ENCODE results near the gene RFTN1. TPM values are rescaled to one million over a fixed set of nuclear protein-coding genes. Genes with fewer than 3 reads are reported as not detected.

The RFTN1 gene
- total and polyA plus RNA-seq, 9 of the 15 experiments (the other 6 are each of a cell fraction or from before 2014, with no cell fraction given), result 0.08 to 0.51 (median 0.11) TPM; not detected in 6

DNA sequence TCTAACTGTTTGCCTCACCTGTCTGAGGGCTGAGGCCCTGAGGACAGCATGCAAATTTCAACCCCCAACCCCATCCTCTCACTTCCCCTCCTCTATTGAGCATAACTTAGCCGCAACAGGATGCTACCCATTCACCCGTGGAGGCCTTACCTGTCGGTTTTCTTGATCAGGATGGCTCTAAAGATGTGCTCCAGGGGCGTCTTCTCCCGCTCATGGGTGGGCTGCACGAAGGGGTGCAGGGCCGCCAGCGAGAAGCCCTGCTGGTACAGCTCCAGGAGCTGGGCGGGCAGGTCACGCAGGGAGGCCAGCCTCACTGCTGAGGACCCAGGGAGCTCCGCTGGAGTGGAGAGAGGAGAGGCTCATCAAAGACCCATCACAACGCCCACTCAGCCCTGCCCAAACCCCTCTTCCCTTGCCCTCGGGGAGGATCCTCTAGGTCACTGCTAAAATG is 79.8 kb downstream of the RFTN1 start:
- no peak for ATAC-seq
- POLR2A ChIA-PET, result no interaction called here
- CTCF ChIA-PET (ENCODE audit: low intra/inter-chr PET ratio), result no interaction called here

More for the DNA sequence above, 79.8 kb downstream of the RFTN1 start:
- peaks cover 13 to 23% of the 10 kb centered on the region in 2 experiments for H3K27me3 ChIP-seq (ENCODE audit: control insufficient read depth in 2 of 2, insufficient read depth in 2 of 2, low read length in 2 of 2)
- H3K36me3 ChIP-seq (ENCODE audit: control insufficient read depth, insufficient read depth, low read length), result no peaks in the 10 kb centered on the region
- no peak overlapping the region for H2AFZ ChIP-seq (ENCODE audit: low read depth, low read length)
- 0% methylated on average over 13 of the region's 13 CpGs for WGBS (ENCODE audit: insufficient coverage, low coverage, missing lambda C conversion rate)
- H4K20me1 ChIP-seq (replicated peaks; ENCODE audit: control insufficient read depth, insufficient read depth, low read length), result no peaks in the 10 kb centered on the region
- in situ Hi-C loops (cut with MboI) (no loop called here), intact Hi-C loops (cut with micrococcal nuclease) (no loop called here)
- no peaks in the 10 kb centered on the region for H3K79me2 ChIP-seq (ENCODE audit: control insufficient read depth, insufficient read depth, low read length)
- DNase-seq (ENCODE audit: extremely low read depth in 1 of 4, low spot score in 3 of 4) (no peak), FAIRE-seq (no peak)
- no TSS peak for BruUV-seq (replicated peaks)
- TF ChIP-seq HDAC2 (IDR thresholded peaks at IDR 0.05) (no peak), ZNF717 (CRISPR knock-in tag; IDR thresholded peaks at IDR 0.05) (no peak), FOSL1 (tag; conservative IDR thresholded peaks at IDR 0.05) (no peak), MEF2A (IDR thresholded peaks at IDR 0.05; ENCODE audit: control insufficient read depth, low read depth, low read length) (no peak), NCOA6 (IDR thresholded peaks at IDR 0.05) (no peak), MCM3 (IDR thresholded peaks at IDR 0.05) (no peak), RBM14 (IDR thresholded peaks at IDR 0.05; ENCODE audit: borderline replicate concordance, insufficient read depth, low read depth, low read length) (no peak), GATAD2B (IDR thresholded peaks at IDR 0.05; ENCODE audit: borderline replicate concordance) (no peak), MTA1 (IDR thresholded peaks at IDR 0.05; ENCODE audit: borderline replicate concordance) (no peak)
- TF ChIP-seq, protein P1, sequence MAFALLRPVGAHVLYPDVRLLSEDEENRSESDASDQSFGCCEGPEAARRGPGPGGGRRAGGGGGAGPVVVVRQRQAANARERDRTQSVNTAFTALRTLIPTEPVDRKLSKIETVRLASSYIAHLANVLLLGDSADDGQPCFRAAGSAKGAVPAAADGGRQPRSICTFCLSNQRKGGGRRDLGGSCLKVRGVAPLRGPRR (CRISPR knock-in tag; IDR thresholded peaks at IDR 0.05), result no peak
- TF ChIP-seq, protein P2, sequence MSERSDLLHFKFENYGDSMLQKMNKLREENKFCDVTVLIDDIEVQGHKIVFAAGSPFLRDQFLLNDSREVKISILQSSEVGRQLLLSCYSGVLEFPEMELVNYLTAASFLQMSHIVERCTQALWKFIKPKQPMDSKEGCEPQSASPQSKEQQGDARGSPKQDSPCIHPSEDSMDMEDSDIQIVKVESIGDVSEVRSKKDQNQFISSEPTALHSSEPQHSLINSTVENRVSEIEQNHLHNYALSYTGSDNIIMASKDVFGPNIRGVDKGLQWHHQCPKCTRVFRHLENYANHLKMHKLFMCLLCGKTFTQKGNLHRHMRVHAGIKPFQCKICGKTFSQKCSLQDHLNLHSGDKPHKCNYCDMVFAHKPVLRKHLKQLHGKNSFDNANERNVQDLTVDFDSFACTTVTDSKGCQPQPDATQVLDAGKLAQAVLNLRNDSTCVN (CRISPR knock-in tag; IDR thresholded peaks at IDR 0.05), result no peak
- H3K4me2 ChIP-seq (ENCODE audit: insufficient read depth, low read length), result no peak overlapping the region
- H3K27ac ChIP-seq (ENCODE audit: extremely low read depth, low read depth, low read length), result no peak overlapping the region
- H3K9me3 ChIP-seq (replicated peaks; ENCODE audit: control insufficient read depth, insufficient read depth, low read depth, low read length), result no peaks in the 10 kb centered on the region
- no peak overlapping the region for H3K4me3 ChIP-seq
- H3K9me1 ChIP-seq (ENCODE audit: control insufficient read depth, insufficient read depth, low read length), result no peaks in the 10 kb centered on the region
- no peak overlapping the region for H3K9ac ChIP-seq (ENCODE audit: insufficient read depth in 1 of 2, low read depth in 2 of 2, low read length in 2 of 2)
- no peaks in the 10 kb centered on the region for H3K4me1 ChIP-seq (replicated peaks in 1 of 2; ENCODE audit: control insufficient read depth in 2 of 2, insufficient read depth in 2 of 2, low read length in 2 of 2)
